ENCODE measurements around the gene RGS12.

DNA sequence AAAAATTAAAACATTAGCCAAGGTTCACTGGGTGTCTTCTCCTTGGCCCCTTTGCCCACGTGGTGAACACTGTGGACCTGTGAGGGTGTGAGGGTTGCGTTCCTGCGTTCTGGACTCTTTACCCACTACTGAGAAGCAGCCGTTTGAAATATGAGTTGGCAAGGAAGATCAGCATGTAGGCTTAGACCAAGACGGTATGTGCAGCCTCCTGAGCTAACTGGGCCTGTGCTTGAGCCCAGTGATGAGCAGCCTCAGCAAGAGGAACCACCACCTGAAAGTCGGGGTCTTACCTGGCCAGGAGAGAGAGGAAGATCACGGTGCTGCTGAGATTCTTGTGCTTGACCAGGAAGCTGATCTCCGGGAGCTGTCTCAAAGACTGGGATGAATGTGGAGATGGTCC is 19.5 kb downstream of the RGS12 start:
- TF ChIP-seq, protein P1, sequence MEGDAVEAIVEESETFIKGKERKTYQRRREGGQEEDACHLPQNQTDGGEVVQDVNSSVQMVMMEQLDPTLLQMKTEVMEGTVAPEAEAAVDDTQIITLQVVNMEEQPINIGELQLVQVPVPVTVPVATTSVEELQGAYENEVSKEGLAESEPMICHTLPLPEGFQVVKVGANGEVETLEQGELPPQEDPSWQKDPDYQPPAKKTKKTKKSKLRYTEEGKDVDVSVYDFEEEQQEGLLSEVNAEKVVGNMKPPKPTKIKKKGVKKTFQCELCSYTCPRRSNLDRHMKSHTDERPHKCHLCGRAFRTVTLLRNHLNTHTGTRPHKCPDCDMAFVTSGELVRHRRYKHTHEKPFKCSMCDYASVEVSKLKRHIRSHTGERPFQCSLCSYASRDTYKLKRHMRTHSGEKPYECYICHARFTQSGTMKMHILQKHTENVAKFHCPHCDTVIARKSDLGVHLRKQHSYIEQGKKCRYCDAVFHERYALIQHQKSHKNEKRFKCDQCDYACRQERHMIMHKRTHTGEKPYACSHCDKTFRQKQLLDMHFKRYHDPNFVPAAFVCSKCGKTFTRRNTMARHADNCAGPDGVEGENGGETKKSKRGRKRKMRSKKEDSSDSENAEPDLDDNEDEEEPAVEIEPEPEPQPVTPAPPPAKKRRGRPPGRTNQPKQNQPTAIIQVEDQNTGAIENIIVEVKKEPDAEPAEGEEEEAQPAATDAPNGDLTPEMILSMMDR (IDR thresholded peaks at IDR 0.05; ENCODE audit: low read depth, low read length, poor library complexity, severe bottlenecking): no peak
- TF ChIP-seq EZH2phosphoT487 (IDR thresholded peaks at IDR 0.05; ENCODE audit: borderline replicate concordance, low read length): no peak
